ENCODE results near the gene NRSN1. TPM values are rescaled to one million over a fixed set of nuclear protein-coding genes. Genes with fewer than 3 reads are reported as not detected.

NRSN1 gene
- total RNA-seq: not detected
- not detected for total RNA-seq (2013)

- H3K27ac Mint-ChIP-seq: no peak within 1 kb of the TSS
- no peak within 1 kb of the TSS for H3K4me3 Mint-ChIP-seq
- no peak for TF ChIP-seq CTCF (IDR thresholded peaks at IDR 0.05)
- Histone ChIP-seq H3K27me3 (ENCODE audit: control insufficient read depth, insufficient read depth, low read length) (no peaks in the 10 kb centered on the region), H3K4me3 (ENCODE audit: low read length) (no peak within 1 kb of the TSS), H3K36me3 (ENCODE audit: control insufficient read depth, insufficient read depth, low read length) (no peaks in the 10 kb centered on the region), H3K9me3 (ENCODE audit: control insufficient read depth, insufficient read depth, low read length) (no peaks in the 10 kb centered on the region), H3K27ac (ENCODE audit: low read length) (no peak within 1 kb of the TSS), H3K4me1 (ENCODE audit: control insufficient read depth, insufficient read depth, low read length) (no peaks in the 10 kb centered on the region)
- 8% methylated on average over 37 of the region's 37 CpGs for WGBS (ENCODE audit: insufficient coverage)
- DNase-seq: no peak
- peaks cover 7 to 13% of the 10 kb centered on the region in 2 donors for H3K9me3 Mint-ChIP-seq
- peaks cover 0 to 8% of the 10 kb centered on the region in 2 donors for H3K4me1 Mint-ChIP-seq
- intact Hi-C loops (cut with micrococcal nuclease): no loop called here
- no peak for ATAC-seq
- H3K36me3 Mint-ChIP-seq: peaks cover 5% of the 10 kb centered on the region
- peaks cover 7 to 10% of the 10 kb centered on the region in 2 donors for H3K27me3 Mint-ChIP-seq (ENCODE audit: low read depth in 2 of 2)
Observed at GRCh38 chr6:24125980-24126379, at the start of gene NRSN1. Gene NRSN1 (plus strand): TSS chr6:24126215. CDS start chr6:24134328, 8,113 bp downstream.

GRCh38 chr6:24078200-24078599 is 47.8 kb upstream of the NRSN1 start:
- H3K27me3 Mint-ChIP-seq (ENCODE audit: low read depth in 2 of 2): no peaks in the 10 kb centered on the region
- TF ChIP-seq CTCF (IDR thresholded peaks at IDR 0.05): no peak
- Histone ChIP-seq H3K4me1 (ENCODE audit: control insufficient read depth, insufficient read depth, low read length) (no peaks in the 10 kb centered on the region), H3K9me3 (ENCODE audit: control insufficient read depth, insufficient read depth, low read length) (no peaks in the 10 kb centered on the region), H3K36me3 (ENCODE audit: control insufficient read depth, insufficient read depth, low read length) (no peaks in the 10 kb centered on the region), H3K27me3 (ENCODE audit: control insufficient read depth, insufficient read depth, low read length) (no peaks in the 10 kb centered on the region), H3K4me3 (ENCODE audit: low read length) (no peak overlapping the region), H3K27ac (ENCODE audit: low read length) (no peak overlapping the region)
- 86% methylated on average over 2 of the region's 3 CpGs for WGBS (ENCODE audit: insufficient coverage)
- no peaks in the 10 kb centered on the region for H3K36me3 Mint-ChIP-seq
- H3K27ac Mint-ChIP-seq: no peak overlapping the region
- H3K4me3 Mint-ChIP-seq: no peak overlapping the region
- H3K4me1 Mint-ChIP-seq: no peaks in the 10 kb centered on the region
- no peak for DNase-seq
- intact Hi-C loops (cut with micrococcal nuclease): no loop called here
- ATAC-seq: no peak
- H3K9me3 Mint-ChIP-seq: peaks cover 7% of the 10 kb centered on the region in 2 donors

- ATAC-seq (no peak), DNase-seq (no peak)
- Mint-ChIP-seq H3K9me3 (peaks cover 7% of the 10 kb centered on the region in 2 donors), H3K27ac (no peak overlapping the region), H3K27me3 (ENCODE audit: low read depth in 2 of 2) (no peaks in the 10 kb centered on the region), H3K4me3 (no peak overlapping the region), H3K36me3 (no peaks in the 10 kb centered on the region), H3K4me1 (no peaks in the 10 kb centered on the region)
- TF ChIP-seq CTCF (IDR thresholded peaks at IDR 0.05): no peak
- intact Hi-C loops (cut with micrococcal nuclease): no loop called here
- Histone ChIP-seq H3K4me1 (ENCODE audit: control insufficient read depth, insufficient read depth, low read length) (no peaks in the 10 kb centered on the region), H3K4me3 (ENCODE audit: low read length) (no peak overlapping the region), H3K36me3 (ENCODE audit: control insufficient read depth, insufficient read depth, low read length) (no peaks in the 10 kb centered on the region), H3K27me3 (ENCODE audit: control insufficient read depth, insufficient read depth, low read length) (no peaks in the 10 kb centered on the region), H3K9me3 (ENCODE audit: control insufficient read depth, insufficient read depth, low read length) (no peaks in the 10 kb centered on the region), H3K27ac (ENCODE audit: low read length) (no peak overlapping the region)
- WGBS (ENCODE audit: insufficient coverage): 88% methylated on average over 1 of the region's 2 CpGs
Observed at GRCh38 chr6:24079076-24079475, 46.9 kb upstream of the NRSN1 start.

GRCh38 chr6:24080711-24081110 is 45.3 kb upstream of the NRSN1 start:
- H3K4me1 Mint-ChIP-seq: no peaks in the 10 kb centered on the region
- no peaks in the 10 kb centered on the region for H3K36me3 ChIP-seq (ENCODE audit: control insufficient read depth, insufficient read depth, low read length)
- no peaks in the 10 kb centered on the region for H3K4me1 ChIP-seq (ENCODE audit: control insufficient read depth, insufficient read depth, low read length)
- H3K27ac Mint-ChIP-seq: no peak overlapping the region
- no peaks in the 10 kb centered on the region for H3K9me3 ChIP-seq (ENCODE audit: control insufficient read depth, insufficient read depth, low read length)
- WGBS (ENCODE audit: insufficient coverage): 100% methylated on average over 1 of the region's 1 CpG
- TF ChIP-seq CTCF (IDR thresholded peaks at IDR 0.05): no peak
- ATAC-seq: no peak
- no peak overlapping the region for H3K27ac ChIP-seq (ENCODE audit: low read length)
- no peak overlapping the region for H3K4me3 Mint-ChIP-seq
- H3K36me3 Mint-ChIP-seq: no peaks in the 10 kb centered on the region
- no peak overlapping the region for H3K4me3 ChIP-seq (ENCODE audit: low read length)
- intact Hi-C loops (cut with micrococcal nuclease): no loop called here
- H3K9me3 Mint-ChIP-seq: peaks cover 7% of the 10 kb centered on the region in 2 donors
- H3K27me3 ChIP-seq (ENCODE audit: control insufficient read depth, insufficient read depth, low read length): no peaks in the 10 kb centered on the region
- DNase-seq: no peak
- H3K27me3 Mint-ChIP-seq (ENCODE audit: low read depth in 2 of 2): no peaks in the 10 kb centered on the region

Measured in natural killer cell (primary cell).